H9 (cell line): ENCODE data around the gene SNX25. TPM values are rescaled to one million over a fixed set of nuclear protein-coding genes. Genes with fewer than 3 reads are reported as not detected.
A peak's percentile ranks its signal among the peaks of the same experiment; 100 is the strongest.

ENCODE experiments used
- DNase-seq: peaks from one replicate; pipeline ENCODE4 v3.0.0-alpha.2; 2017
- H2AFZ ChIP-seq: one replicate; pipeline ENCODE4 v1.6.1; 2013; ENCODE audit warnings: mild to moderate bottlenecking, low read length, control low read depth, moderate library complexity
- H2AK5ac ChIP-seq: 2 replicates; pipeline ENCODE4 v1.6.1; 2013; ENCODE audit warnings: low read length, control low read depth, mixed read lengths; ENCODE audit not compliant: insufficient read length
- H2BK120ac ChIP-seq: one replicate; pipeline ENCODE4 v1.6.1; 2013; ENCODE audit warnings: low read depth, mild to moderate bottlenecking, low read length, control low read depth, inconsistent platforms; ENCODE audit not compliant: poor library complexity, severe bottlenecking
- H2BK12ac ChIP-seq: 2 replicates; pipeline ENCODE4 v1.6.1; 2013; ENCODE audit warnings: low read length, control low read depth, mixed read lengths, low read depth; ENCODE audit not compliant: insufficient read length
- H2BK15ac ChIP-seq: 2 replicates; pipeline ENCODE4 v1.6.1; 2013; ENCODE audit warnings: low read depth, low read length, control low read depth
- H2BK20ac ChIP-seq: one replicate; pipeline ENCODE4 v1.6.1; 2013; ENCODE audit warnings: low read depth, mild to moderate bottlenecking, low read length, control low read depth, inconsistent platforms; ENCODE audit not compliant: poor library complexity, severe bottlenecking
- H2BK5ac ChIP-seq: 2 replicates; pipeline ENCODE4 v1.6.1; 2013; ENCODE audit warnings: low read length, control low read depth, mixed read lengths; ENCODE audit not compliant: insufficient read length
- H3K14ac ChIP-seq: 2 replicates; pipeline ENCODE4 v1.6.1; 2013; ENCODE audit warnings: low read length, control low read depth; ENCODE audit not compliant: insufficient read depth
- H3K18ac ChIP-seq: 2 replicates; pipeline ENCODE4 v1.6.1; 2013; ENCODE audit warnings: low read depth, mild to moderate bottlenecking, mixed read lengths, low read length, control low read depth; ENCODE audit not compliant: insufficient read length
- H3K23ac ChIP-seq: 2 replicates; pipeline ENCODE4 v1.6.1; 2013; ENCODE audit warnings: low read length, control low read depth, mixed read lengths, low read depth; ENCODE audit not compliant: insufficient read length
- H3K23me2 ChIP-seq: 2 replicates; pipeline ENCODE4 v1.6.1; 2013; ENCODE audit warnings: low read depth, mild to moderate bottlenecking, mixed read lengths, low read length, control low read depth; ENCODE audit not compliant: insufficient read length, poor library complexity, severe bottlenecking
- H3K27ac ChIP-seq: 2 replicates; pipeline ENCODE4 v1.5.1; 2013; ENCODE audit warnings: low read length, control low read depth, mixed read lengths, low read depth; ENCODE audit not compliant: insufficient read length
- H3K27me3 ChIP-seq: 2 replicates; pipeline ENCODE4 v1.6.1; 2013; ENCODE audit warnings: low read length, control low read depth, inconsistent platforms; ENCODE audit not compliant: insufficient read depth
- H3K4ac ChIP-seq: 2 replicates; pipeline ENCODE4 v1.6.1; 2013; ENCODE audit warnings: low read depth, mild to moderate bottlenecking, control low read depth, inconsistent platforms, low read length, moderate library complexity
- H3K4me1 ChIP-seq: 2 replicates; pipeline ENCODE4 v1.6.1; 2013; ENCODE audit warnings: low read length, control low read depth, inconsistent platforms; ENCODE audit not compliant: insufficient read depth
- H3K4me2 ChIP-seq: 2 replicates; pipeline ENCODE4 v1.6.1; 2013; ENCODE audit warnings: low read length, control low read depth, mixed read lengths; ENCODE audit not compliant: insufficient read length, insufficient read depth
- H3K56ac ChIP-seq: 2 replicates; pipeline ENCODE4 v1.6.1; 2013; ENCODE audit warnings: low read depth, mild to moderate bottlenecking, mixed read lengths, low read length, control low read depth; ENCODE audit not compliant: insufficient read length
- H3K79me1 ChIP-seq: 2 replicates; pipeline ENCODE4 v1.6.1; 2013; ENCODE audit warnings: low read depth, mild to moderate bottlenecking, moderate library complexity, low read length, control low read depth, inconsistent platforms; ENCODE audit not compliant: insufficient read depth, poor library complexity, severe bottlenecking
- H3K79me2 ChIP-seq: 2 replicates; pipeline ENCODE4 v1.6.1; 2013; ENCODE audit warnings: low read length, control low read depth, inconsistent platforms; ENCODE audit not compliant: insufficient read depth
- H3K9ac ChIP-seq: 2 replicates; pipeline ENCODE4 v1.6.1; 2013; ENCODE audit warnings: low read length, control low read depth, mixed read lengths; ENCODE audit not compliant: insufficient read length; ENCODE audit errors: extremely low read depth
- H3K9me3 ChIP-seq: one replicate; pipeline ENCODE4 v1.6.1; 2013; ENCODE audit warnings: low read depth, low read length, inconsistent platforms; ENCODE audit not compliant: control insufficient read depth
- H3T11ph ChIP-seq: one replicate; pipeline ENCODE4 v1.6.1; 2013; ENCODE audit warnings: mild to moderate bottlenecking, low read length, control low read depth, inconsistent platforms
- H4K20me1 ChIP-seq: one replicate; pipeline ENCODE4 v1.6.1; 2013; ENCODE audit not compliant: control insufficient read depth, insufficient read length, insufficient read depth
- H4K5ac ChIP-seq: 2 replicates; pipeline ENCODE4 v1.6.1; 2013; ENCODE audit warnings: low read depth, mild to moderate bottlenecking, mixed read lengths, low read length, control low read depth; ENCODE audit not compliant: insufficient read length
- H4K8ac ChIP-seq: replicated peaks from 2 replicates; pipeline ENCODE4 v1.6.1; 2013; ENCODE audit warnings: low read length, control low read depth, mixed read lengths, low read depth; ENCODE audit not compliant: insufficient read length
- H4K91ac ChIP-seq: 2 replicates; pipeline ENCODE4 v1.6.1; 2013; ENCODE audit warnings: low read depth, mild to moderate bottlenecking, moderate library complexity, mixed read lengths, low read length, control low read depth; ENCODE audit not compliant: insufficient read length
- H3K27ac Mint-ChIP-seq, 3 experiments: 2 replicates in 2 of 3; 3 replicates in 1 of 3; pipeline ENCODE4 v1.8.0; 2020 to 2021; ENCODE audit warnings: mixed read lengths in 3 of 3, mild to moderate bottlenecking in 1 of 3, moderate library complexity in 1 of 3
- H3K27me3 Mint-ChIP-seq: 2 replicates; pipeline ENCODE4 v1.8.0; 2021; ENCODE audit warnings: low read depth, mild to moderate bottlenecking, moderate library complexity, mixed read lengths
- H3K36me3 Mint-ChIP-seq, 3 experiments: 2 replicates in 2 of 3; 3 replicates in 1 of 3; pipeline ENCODE4 v1.8.0; 2020 to 2021; ENCODE audit warnings: low read depth in 3 of 3, mixed read lengths in 3 of 3; ENCODE audit not compliant: insufficient read depth in 1 of 3
- H3K4me1 Mint-ChIP-seq, 2 experiments: 2 replicates each; pipeline ENCODE4 v1.8.0; 2020; ENCODE audit warnings: mixed read lengths in 2 of 2
- H3K4me3 Mint-ChIP-seq, 2 experiments: 2 replicates in 1 of 2; 3 replicates in 1 of 2; pipeline ENCODE4 v1.8.0; 2020 to 2021; ENCODE audit warnings: mild to moderate bottlenecking in 2 of 2, mixed read lengths in 2 of 2, moderate library complexity in 1 of 2
- H3K9me3 Mint-ChIP-seq, 2 experiments: 2 replicates in 1 of 2; 3 replicates in 1 of 2; pipeline ENCODE4 v1.8.0; 2020; ENCODE audit warnings: mild to moderate bottlenecking in 2 of 2, mixed read lengths in 2 of 2, moderate library complexity in 1 of 2
- WGBS: extraction: QIAGEN DNeasy Blood & Tissue Kit; methylation state at CpG from one replicate; pipeline ENCODE4 v1.1.7; 2013; ENCODE audit warnings: missing lambda C conversion rate, low lambda C conversion rate, mixed read lengths; ENCODE audit not compliant: insufficient read length; ENCODE audit errors: extremely low coverage; 5-methylcytosine and 5-hydroxymethylcytosine counted together
- total RNA-seq: library from RNA; stranded (reverse); gene quantifications from 2 replicates; pipeline ENCODE4 v1.2.1, GENCODE V29; 2021
- TF ChIP-seq, protein P1 (sequence below): fragments of 200-600 bp; sonication (generic); conservative IDR thresholded peaks from 3 replicates; pipeline ENCODE4 v1.8.0; 2021; ENCODE audit warnings: antibody characterized with exemption, mild to moderate bottlenecking

Gene SNX25
- total RNA-seq, 1 experiment from 2014 or later: 28.2 TPM

DNA sequence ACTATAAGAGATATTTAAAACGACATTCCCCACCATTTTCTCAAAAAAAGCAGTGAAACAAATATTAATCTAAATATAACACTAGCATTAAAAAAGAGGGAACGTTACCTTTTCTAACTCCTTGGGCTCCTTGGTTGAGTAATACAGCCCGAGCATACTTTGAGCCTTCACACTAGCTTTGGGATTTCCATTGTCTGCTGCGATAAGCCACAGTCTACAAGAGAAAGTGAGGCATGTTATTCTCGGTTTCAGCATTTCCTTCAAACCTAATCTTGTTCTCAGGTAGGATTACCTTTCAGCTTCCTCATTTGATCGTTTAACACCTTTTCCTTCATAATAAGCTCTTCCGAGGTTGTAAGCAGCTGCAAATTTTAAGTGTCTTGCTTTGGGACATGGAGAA, 164.6 kb downstream of the SNX25 start:
- H4K20me1 ChIP-seq: no peaks in the 10 kb centered on the region
- no CpG with 5 or more reads among the region's 7 CpGs for WGBS
- H3K4me1 ChIP-seq: no peaks in the 10 kb centered on the region; the same call in 1 of the 2 replicates
- Mint-ChIP-seq H3K4me3 (no peak overlapping the region), H3K36me3 (peaks cover 0 to 7% (median 6%) of the 10 kb centered on the region in 3 experiments; a peak in 4 of 7 replicates), H3K9me3 (no peaks in the 10 kb centered on the region), H3K27ac (peak overlapping the region in 1 of 3 experiments; percentile 52; a peak in 1 of 7 replicates), H3K4me1 (peaks cover 13 to 17% of the 10 kb centered on the region in 2 experiments; a peak in 3 of 4 replicates), H3K27me3 (no peaks in the 10 kb centered on the region)
- H3K56ac ChIP-seq: no peak overlapping the region
- TF ChIP-seq, protein P1, sequence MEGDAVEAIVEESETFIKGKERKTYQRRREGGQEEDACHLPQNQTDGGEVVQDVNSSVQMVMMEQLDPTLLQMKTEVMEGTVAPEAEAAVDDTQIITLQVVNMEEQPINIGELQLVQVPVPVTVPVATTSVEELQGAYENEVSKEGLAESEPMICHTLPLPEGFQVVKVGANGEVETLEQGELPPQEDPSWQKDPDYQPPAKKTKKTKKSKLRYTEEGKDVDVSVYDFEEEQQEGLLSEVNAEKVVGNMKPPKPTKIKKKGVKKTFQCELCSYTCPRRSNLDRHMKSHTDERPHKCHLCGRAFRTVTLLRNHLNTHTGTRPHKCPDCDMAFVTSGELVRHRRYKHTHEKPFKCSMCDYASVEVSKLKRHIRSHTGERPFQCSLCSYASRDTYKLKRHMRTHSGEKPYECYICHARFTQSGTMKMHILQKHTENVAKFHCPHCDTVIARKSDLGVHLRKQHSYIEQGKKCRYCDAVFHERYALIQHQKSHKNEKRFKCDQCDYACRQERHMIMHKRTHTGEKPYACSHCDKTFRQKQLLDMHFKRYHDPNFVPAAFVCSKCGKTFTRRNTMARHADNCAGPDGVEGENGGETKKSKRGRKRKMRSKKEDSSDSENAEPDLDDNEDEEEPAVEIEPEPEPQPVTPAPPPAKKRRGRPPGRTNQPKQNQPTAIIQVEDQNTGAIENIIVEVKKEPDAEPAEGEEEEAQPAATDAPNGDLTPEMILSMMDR: no peak
- no peak for DNase-seq
- H4K5ac ChIP-seq: no peak overlapping the region
- H3K4ac ChIP-seq: no peak overlapping the region
- H2BK5ac ChIP-seq: no peak overlapping the region
- H3K18ac ChIP-seq: no peak overlapping the region
- H3T11ph ChIP-seq: no peak overlapping the region
- no peaks in the 10 kb centered on the region for H3K9me3 ChIP-seq
- no peak overlapping the region for H2BK20ac ChIP-seq
- no peak overlapping the region for H2AFZ ChIP-seq
- H2BK120ac ChIP-seq: no peak overlapping the region
- no peak overlapping the region for H2BK15ac ChIP-seq
- no peaks in the 10 kb centered on the region for H3K79me1 ChIP-seq
- no peak overlapping the region for H3K27ac ChIP-seq
- H3K14ac ChIP-seq: no peak overlapping the region
- H2AK5ac ChIP-seq: no peak overlapping the region
- no peaks in the 10 kb centered on the region for H3K27me3 ChIP-seq
- no peaks in the 10 kb centered on the region for H3K79me2 ChIP-seq
- H4K91ac ChIP-seq: no peak overlapping the region
- H4K8ac ChIP-seq: no peak overlapping the region
- no peak overlapping the region for H3K23ac ChIP-seq
- no peak overlapping the region for H3K4me2 ChIP-seq
- no peaks in the 10 kb centered on the region for H3K23me2 ChIP-seq
- H2BK12ac ChIP-seq: no peak overlapping the region
- H3K9ac ChIP-seq: no peak overlapping the region
